HepG2 (cell line): ENCODE measurements around the gene MGMT. TPM values are rescaled to one million over a fixed set of nuclear protein-coding genes. Genes with fewer than 3 reads are reported as not detected.

Experiments used
- RBFOX2 ChIP-seq: fragments of 200-400 bp; formaldehyde crosslinking; IDR thresholded peaks from 2 replicates; pipeline ENCODE4 v1.6.1; 2017; ENCODE audit warnings: low read depth, mild to moderate bottlenecking, low read length
- SRSF9 ChIP-seq: fragments of 200-400 bp; formaldehyde crosslinking; IDR thresholded peaks from 2 replicates; pipeline ENCODE4 v1.6.1; 2018; ENCODE audit warnings: borderline replicate concordance, mild to moderate bottlenecking, low read depth, low read length; ENCODE audit not compliant: insufficient read depth, poor library complexity, severe bottlenecking
- ZBTB40 ChIP-seq, 2 experiments: fragments of 450-650 bp in 1 of 2; sonication (generic) in 1 of 2; formaldehyde crosslinking in 1 of 2; IDR thresholded peaks; 2 replicates each; pipeline versions ENCODE4 v1.6.1 to v1.8.0; 2016 to 2022; ENCODE audit warnings: antibody characterized with exemption in 1 of 2, mild to moderate bottlenecking in 1 of 2, missing genetic modification reagents in 1 of 2
- ZNF10 ChIP-seq: sonication (generic); formaldehyde crosslinking; IDR thresholded peaks from 2 replicates; pipeline ENCODE4 v1.4.0; 2020; ENCODE audit warnings: mild to moderate bottlenecking, low read depth, missing genetic modification reagents, borderline replicate concordance
- polyA plus RNA-seq, 8 experiments: library from polyadenylated mRNA; depleted of rRNA in 3 of 8; stranded (reverse) in 7 of 8; unstranded in 1 of 8; fragments of >200 nt; fragmentation: Illumina TruSeq in 4 of 8; extraction: Trizol in 4 of 8; gene quantifications; 2 replicates each; pipeline versions ENCODE4 v1.2.1 to v1.2.3, GENCODE V29; 2011 to 2016; ENCODE audit warnings: low read depth in 4 of 8, missing spikeins in 1 of 8, mixed read lengths in 1 of 8; ENCODE audit not compliant: insufficient read depth in 1 of 8
- total RNA-seq, 5 experiments: library from RNA; depleted of rRNA; stranded (reverse); fragments of >200 nt; fragmentation: Illumina TruSeq; extraction: Trizol; gene quantifications; 2 replicates each; pipeline ENCODE4 v1.2.3, GENCODE V29; 2016; ENCODE audit warnings: low read depth in 1 of 5

The MGMT gene
- total and polyA plus RNA-seq, 2 of the 13 experiments (the other 11 are each of a cell fraction or from before 2014, with no cell fraction given), result 12.0 to 19.5 TPM

DNA sequence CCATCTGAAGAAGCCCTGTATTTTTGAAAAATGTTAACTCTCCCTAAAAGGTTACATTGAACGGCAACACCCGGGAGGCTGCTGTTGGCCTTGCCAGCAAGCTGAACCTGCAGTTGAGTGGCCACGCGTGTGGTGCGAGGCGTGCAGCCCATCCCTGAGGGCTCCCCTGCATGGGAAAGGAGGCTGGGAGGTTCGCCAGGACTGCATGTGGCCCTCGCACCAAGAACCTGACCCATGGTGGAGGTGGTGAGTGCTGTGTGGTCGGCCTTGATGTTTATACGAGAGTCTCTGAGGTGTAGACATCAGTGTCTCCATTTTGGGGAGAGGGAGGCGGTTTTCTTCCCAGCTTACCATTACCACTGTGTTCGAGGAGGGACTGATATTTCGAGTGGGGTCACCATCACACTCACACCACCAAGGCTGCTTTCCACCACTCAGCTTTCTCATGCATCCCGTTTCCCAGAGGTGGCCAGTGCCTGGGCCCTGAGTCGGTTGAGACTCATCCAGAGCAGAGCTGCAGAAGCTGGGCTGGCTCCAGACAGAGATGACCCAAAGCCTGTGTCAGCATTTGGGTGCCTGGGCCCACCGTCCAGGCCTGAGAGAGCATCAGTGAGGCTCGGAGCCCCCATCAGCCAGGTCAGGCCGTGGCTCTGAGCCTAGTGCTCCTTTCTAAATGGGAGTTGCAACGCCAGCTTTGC lies 274.4 kb downstream of the MGMT start (continued):
- no peak for TF ChIP-seq ZBTB40 (IDR thresholded peaks at IDR 0.05)
- no peak for TF ChIP-seq ZBTB40 (CRISPR knock-in tag; IDR thresholded peaks at IDR 0.05)
- TF ChIP-seq ZNF10, result no peak
- no peak for TF ChIP-seq SRSF9
- no peak for TF ChIP-seq RBFOX2
